Activated CD4-positive, alpha-beta T cell treated with anti-CD3 and anti-CD28 coated beads for 36 hours (primary cell): ENCODE results near the gene KMT2B. TPM values are rescaled to one million over a fixed set of nuclear protein-coding genes. Genes with fewer than 3 reads are reported as not detected.
A peak's percentile ranks its signal among the peaks of the same experiment; 100 is the strongest.
"Not testable (repeated sequence)": the region's sequence is repeated elsewhere in the genome, so short reads cannot be mapped to it uniquely, and the experiment has no call there.

Experiments used
- ATAC-seq: fragments of 200-7000 bp; cut with Tn5 transposase; one replicate; pipeline ENCODE4 v1.10.0; 2021; ENCODE audit warnings: mild to moderate bottlenecking, moderate library complexity
- CTCF ChIA-PET: fragments of 350-600 bp; sonication (Branson Sonifier 250); formaldehyde crosslinking; loops from one replicate; lab custom pipeline; 2021; ENCODE audit warnings: antibody characterized with exemption; lab: Charles Lee
- POLR2A ChIA-PET: fragments of 350-600 bp; sonication (Branson Sonifier 250); formaldehyde crosslinking; loops from one replicate; lab custom pipeline; 2021; ENCODE audit warnings: antibody characterized with exemption, inconsistent platforms; lab: Charles Lee
- DNase-seq: peaks from one replicate; pipeline ENCODE4 v3.0.0-alpha.2; 2020
- H3K27ac Mint-ChIP-seq: one replicate; pipeline ENCODE4 v1.8.0; 2021; ENCODE audit warnings: mixed read lengths
- H3K27me3 Mint-ChIP-seq: one replicate; pipeline ENCODE4 v1.8.0; 2021; ENCODE audit warnings: mixed read lengths
- H3K36me3 Mint-ChIP-seq: one replicate; pipeline ENCODE4 v1.8.0; 2021; ENCODE audit warnings: low read depth, mixed read lengths
- H3K4me1 Mint-ChIP-seq: one replicate; pipeline ENCODE4 v1.8.0; 2021; ENCODE audit warnings: mixed read lengths
- H3K4me3 Mint-ChIP-seq: one replicate; pipeline ENCODE4 v1.8.0; 2021; ENCODE audit warnings: mild to moderate bottlenecking, moderate library complexity, mixed read lengths
- H3K9me3 Mint-ChIP-seq: one replicate; pipeline ENCODE4 v1.8.0; 2021; ENCODE audit warnings: low read depth, mixed read lengths
- intact Hi-C, 2 experiments: fragments of 100-400 bp; cut with DNase I in 1 of 2; cut with micrococcal nuclease in 1 of 2; formaldehyde crosslinking; loops; one replicate each; pipeline versions ENCODE4 v1.14.2 to v1.15.1; 2022 to 2024; cut with DNase I, micrococcal nuclease
- total RNA-seq, 2 experiments: library from RNA; stranded (reverse); gene quantifications; one replicate each; pipeline ENCODE4 v1.2.3, GENCODE V29; 2021

The KMT2B gene
- 10 to 100 TPM; 48.6 to 49.4 TPM for total RNA-seq

GRCh38 chr19:35717665-35718344 is at the start of gene KMT2B:
KMT2B (plus strand) TSS chr19:35718003; CDS start chr19:35718019, 16 bp downstream.
- peaks cover 66% of the 10 kb centered on the region for H3K36me3 Mint-ChIP-seq
- H3K27me3 Mint-ChIP-seq, result no peaks in the 10 kb centered on the region
- peaks cover 33% of the 10 kb centered on the region for H3K4me1 Mint-ChIP-seq
- peak within 1 kb of the TSS; percentile 92 for H3K27ac Mint-ChIP-seq
- intact Hi-C loops, result loop anchor here (1.0 to 10.0 kb wide), 21 partner anchors 15 to 397 kb away; partner anchors contain the start of genes PROSER3 (in 2 of the 2), TBCB (in 2 of the 2), ALKBH6 (in 1 of the 2) and ARHGAP33 (in 1 of the 2)
- ATAC-seq (peak; percentile 0), DNase-seq (no peak)
- ChIA-PET POLR2A (interaction anchor here (0.6 to 1.5 kb wide), 6 partner anchors 10 to 44 kb away, joined by 3 to 10 read pairs (median 4); partner anchors contain the start of genes IGFLR1, LIN37 and U2AF1L4), CTCF (interaction anchor here (0.7 to 1.5 kb wide), 4 partner anchors 16 to 23 kb away, joined by 3 to 8 read pairs (median 4); no protein-coding TSS in a partner anchor)
- H3K4me3 Mint-ChIP-seq, result peak within 1 kb of the TSS; percentile 97
- no peaks in the 10 kb centered on the region for H3K9me3 Mint-ChIP-seq

- DNase-seq (no peak), ATAC-seq (no peak)
- no peak overlapping the region for H3K4me3 Mint-ChIP-seq
- ChIA-PET CTCF (no interaction called here), POLR2A (no interaction called here)
- H3K27ac Mint-ChIP-seq, result no peak overlapping the region
- no peaks in the 10 kb centered on the region for H3K9me3 Mint-ChIP-seq
- peaks cover 9% of the 10 kb centered on the region for H3K4me1 Mint-ChIP-seq
- peaks cover 21% of the 10 kb centered on the region for H3K27me3 Mint-ChIP-seq
- H3K36me3 Mint-ChIP-seq, result peaks cover 2% of the 10 kb centered on the region
- intact Hi-C loops, result no loop called here
Observed at GRCh38 chr19:35669566-35669965, 48.2 kb upstream of the KMT2B start.

- ATAC-seq, result no peak
- intact Hi-C loops, result no loop called here
- POLR2A ChIA-PET, result no interaction called here
Observed at GRCh38 chr19:35669974-35670373, 47.8 kb upstream of the KMT2B start.

GRCh38 chr19:35670686-35671085 is 47.1 kb upstream of the KMT2B start:
- H3K27ac Mint-ChIP-seq, result no peak overlapping the region
- ATAC-seq, result no peak
- CTCF ChIA-PET, result no interaction called here

More at GRCh38 chr19:35669974-35670373, 47.8 kb upstream of the KMT2B start:
- H3K36me3 Mint-ChIP-seq, result peaks cover 2% of the 10 kb centered on the region
- H3K9me3 Mint-ChIP-seq, result no peaks in the 10 kb centered on the region
- H3K27me3 Mint-ChIP-seq, result peaks cover 21% of the 10 kb centered on the region
- H3K27ac Mint-ChIP-seq, result no peak overlapping the region
- no peak overlapping the region for H3K4me3 Mint-ChIP-seq
- CTCF ChIA-PET, result no interaction called here
- peaks cover 9% of the 10 kb centered on the region for H3K4me1 Mint-ChIP-seq
- DNase-seq, result no peak

GRCh38 chr19:35671818-35672217 is 46.0 kb upstream of the KMT2B start:
- no peaks in the 10 kb centered on the region for H3K9me3 Mint-ChIP-seq
- no peak for DNase-seq
- no peak for ATAC-seq
- no peak overlapping the region for H3K27ac Mint-ChIP-seq
- CTCF ChIA-PET, result interaction anchor here (0.8 kb wide), 1 partner anchor 23 kb away, joined by 3 read pairs; no protein-coding TSS in a partner anchor
- H3K36me3 Mint-ChIP-seq, result no peaks in the 10 kb centered on the region
- POLR2A ChIA-PET, result interaction anchor here (0.7 kb wide), 1 partner anchor 15 kb away, joined by 3 read pairs; no protein-coding TSS in a partner anchor
- peaks cover 25% of the 10 kb centered on the region for H3K27me3 Mint-ChIP-seq
- intact Hi-C loops, result loop anchor here in 1 of 2 experiments (2.0 kb wide), 1 partner anchor 59 kb away; the partner anchor contains the start of gene HAUS5
- H3K4me3 Mint-ChIP-seq, result no peak overlapping the region
- H3K4me1 Mint-ChIP-seq, result peaks cover 9% of the 10 kb centered on the region

More at GRCh38 chr19:35670686-35671085, 47.1 kb upstream of the KMT2B start:
- H3K9me3 Mint-ChIP-seq, result no peaks in the 10 kb centered on the region
- intact Hi-C loops, result no loop called here
- H3K4me3 Mint-ChIP-seq, result no peak overlapping the region
- H3K27me3 Mint-ChIP-seq, result peaks cover 21% of the 10 kb centered on the region
- H3K4me1 Mint-ChIP-seq, result peaks cover 9% of the 10 kb centered on the region
- H3K36me3 Mint-ChIP-seq, result no peaks in the 10 kb centered on the region
- DNase-seq, result no peak
- POLR2A ChIA-PET, result no interaction called here

- Mint-ChIP-seq H3K27ac (no peak overlapping the region), H3K9me3 (no peaks in the 10 kb centered on the region), H3K4me3 (peak overlapping the region; percentile 71), H3K36me3 (no peaks in the 10 kb centered on the region), H3K27me3 (peaks cover 25% of the 10 kb centered on the region), H3K4me1 (peaks cover 9% of the 10 kb centered on the region)
- ATAC-seq (peak; percentile 90), DNase-seq (peak; percentile 83)
- CTCF ChIA-PET, result interaction anchor here (0.5 to 1.2 kb wide), 3 partner anchors 16 to 235 kb away, joined by 3 read pairs; no protein-coding TSS in a partner anchor
- POLR2A ChIA-PET, result interaction anchor here (0.6 kb wide), 1 partner anchor 45 kb away, joined by 3 read pairs; no protein-coding TSS in a partner anchor
- intact Hi-C loops, result loop anchor here in 1 of 2 experiments (1.0 to 2.0 kb wide), 2 partner anchors 44 to 60 kb away; partner anchors contain the start of gene HAUS5
Observed at GRCh38 chr19:35673121-35673804, 44.5 kb upstream of the KMT2B start.

- CTCF ChIA-PET, result interaction anchor here (0.6 kb wide), 1 partner anchor 27 kb away, joined by 3 read pairs; the partner anchor contains the start of gene COX6B1
- POLR2A ChIA-PET, result no interaction called here
- intact Hi-C loops, result no loop called here
- Mint-ChIP-seq H3K36me3 (no peaks in the 10 kb centered on the region), H3K4me1 (peaks cover 9% of the 10 kb centered on the region), H3K27me3 (peaks cover 17% of the 10 kb centered on the region), H3K27ac (no peak overlapping the region), H3K9me3 (no peaks in the 10 kb centered on the region), H3K4me3 (no peak overlapping the region)
- DNase-seq, result no peak
- ATAC-seq, result no peak
Observed at GRCh38 chr19:35675589-35676140, 42.1 kb upstream of the KMT2B start.

GRCh38 chr19:35689836-35690235 is 28.0 kb upstream of the KMT2B start:
- DNase-seq (no peak), ATAC-seq (no peak)
- no peak overlapping the region for H3K27ac Mint-ChIP-seq
- H3K9me3 Mint-ChIP-seq, result no peaks in the 10 kb centered on the region
- intact Hi-C loops, result loop anchor here (5.0 kb wide), 3 partner anchors 143 to 192 kb away; partner anchors contain the start of gene TMEM147 (in 1 of the 2)
- POLR2A ChIA-PET, result no interaction called here
- CTCF ChIA-PET, result interaction anchor here (0.7 to 1.2 kb wide), 2 partner anchors 23 to 24 kb away, joined by 3 to 4 read pairs; partner anchors contain the start of gene UPK1A
- peaks cover 8% of the 10 kb centered on the region for H3K4me1 Mint-ChIP-seq
- no peaks in the 10 kb centered on the region for H3K27me3 Mint-ChIP-seq
- no peak overlapping the region for H3K4me3 Mint-ChIP-seq
- no peaks in the 10 kb centered on the region for H3K36me3 Mint-ChIP-seq

- H3K27ac Mint-ChIP-seq, H3K27me3 Mint-ChIP-seq, ATAC-seq, H3K36me3 Mint-ChIP-seq, H3K4me1 Mint-ChIP-seq, DNase-seq, H3K4me3 Mint-ChIP-seq, H3K9me3 Mint-ChIP-seq, POLR2A ChIA-PET: not testable (repeated sequence)
- CTCF ChIA-PET, result interaction anchor here (0.6 to 9.5 kb wide), 2 partner anchors 21 to 283 kb away, joined by 3 to 106 read pairs; no protein-coding TSS in a partner anchor
- intact Hi-C loops, result loop anchor here (5.0 kb wide), 3 partner anchors 144 to 191 kb away; partner anchors contain the start of gene TMEM147 (in 1 of the 2)
Observed at GRCh38 chr19:35691106-35691505, 26.7 kb upstream of the KMT2B start.

- Mint-ChIP-seq H3K27ac (no peak overlapping the region), H3K9me3 (no peaks in the 10 kb centered on the region), H3K36me3 (no peaks in the 10 kb centered on the region), H3K4me1 (peaks cover 16% of the 10 kb centered on the region), H3K27me3 (no peaks in the 10 kb centered on the region), H3K4me3 (no peak overlapping the region)
- ChIA-PET POLR2A (interaction anchor here (0.7 kb wide), 1 partner anchor 10 kb away, joined by 13 read pairs; no protein-coding TSS in a partner anchor), CTCF (interaction anchor here (0.6 to 9.5 kb wide), 5 partner anchors 20 to 330 kb away, joined by 3 to 106 read pairs (median 5); no protein-coding TSS in a partner anchor)
- DNase-seq (no peak), ATAC-seq (no peak)
- intact Hi-C loops, result loop anchor here (2.0 to 5.0 kb wide), 4 partner anchors 49 to 190 kb away; partner anchors contain the start of gene TMEM147 (in 1 of the 2)
Observed at GRCh38 chr19:35692010-35692409, 25.8 kb upstream of the KMT2B start.
